Thyroid gland (tissue), 4 donors: Measurements from ENCODE around the gene COL8A2. TPM values are rescaled to one million over a fixed set of nuclear protein-coding genes. Genes with fewer than 3 reads are reported as not detected.

Experiments
- DNase-seq, 2 donors: peaks; one replicate each; pipeline ENCODE4 v3.0.0-alpha.2; 2019
- H3K27ac ChIP-seq, 3 donors: fragments of 200-600 bp; sonication (generic); 1 replicate in 2 of 3; 2 replicates in 1 of 3; pipeline ENCODE4 v1.5.1; 2016 to 2019; ENCODE audit warnings: mild to moderate bottlenecking in 1 of 3, moderate library complexity in 1 of 3
- H3K27me3 ChIP-seq: fragments of 200-600 bp; sonication (generic); one replicate; pipeline ENCODE4 v1.5.1; 2019
- H3K36me3 ChIP-seq, 2 donors: fragments of 200-600 bp; sonication (generic); one replicate each; pipeline ENCODE4 v1.5.1; 2016 to 2019
- H3K4me1 ChIP-seq, 2 donors: fragments of 200-600 bp; sonication (generic); one replicate each; pipeline ENCODE4 v1.5.1; 2017 to 2019
- H3K4me3 ChIP-seq, 3 donors: fragments of 200-600 bp; sonication (generic); replicated peaks in 1 of 3; 1 replicate in 2 of 3; 2 replicates in 1 of 3; pipeline ENCODE4 v1.5.1; 2016; ENCODE audit warnings: mild to moderate bottlenecking in 1 of 3
- H3K9me3 ChIP-seq: fragments of 200-600 bp; sonication (generic); one replicate; pipeline ENCODE4 v1.5.1; 2017
- CTCF ChIP-seq, 6 experiments: fragments of 200-600 bp in 3 of 6; fragments of 450-650 bp in 3 of 6; sonication (generic) in 3 of 6; IDR thresholded peaks; one replicate each; pipeline ENCODE4 v1.5.1; 2016 to 2019; ENCODE audit warnings: antibody characterized with exemption in 6 of 6, mild to moderate bottlenecking in 2 of 6, inconsistent platforms in 1 of 6, moderate library complexity in 1 of 6
- POLR2A ChIP-seq, 2 donors: fragments of 450-650 bp; IDR thresholded peaks; one replicate each; pipeline ENCODE4 v1.6.1; 2017; ENCODE audit warnings: antibody characterized with exemption in 2 of 2, mild to moderate bottlenecking in 2 of 2, moderate library complexity in 1 of 2
- WGBS, 2 donors: methylation state at CpG; one replicate each; pipeline ENCODE4 v1.1.5; 2017; 5-methylcytosine and 5-hydroxymethylcytosine counted together
- intact Hi-C: fragments of 100-400 bp; cut with DNase I; formaldehyde crosslinking; loops from one replicate; pipeline ENCODE4 v1.15.1; 2023
- total RNA-seq, 4 donors: library from RNA; depleted of rRNA; stranded (reverse); fragments of >200 nt; gene quantifications; one replicate each; pipeline ENCODE4 v1.2.3, GENCODE V29; 2016

COL8A2 gene
- total RNA-seq, 4 donors from 2014 or later: 5.7 to 13.7 (median 10.1) TPM

- 58 to 60% methylated on average over 6 to 7 of the region's 7 CpGs for WGBS, 2 donors
- Histone ChIP-seq H3K4me1 (peaks cover 5 to 19% of the 10 kb centered on the region in 2 donors), H3K27ac (no peak overlapping the region), H3K4me3 (no peak overlapping the region), H3K9me3 (no peaks in the 10 kb centered on the region), H3K36me3 (no peaks in the 10 kb centered on the region), H3K27me3 (no peaks in the 10 kb centered on the region)
- TF ChIP-seq CTCF (IDR thresholded peaks at IDR 0.05): no peak
- no peak for TF ChIP-seq POLR2A (IDR thresholded peaks at IDR 0.05)
- intact Hi-C loops: no loop called here
- no peak for DNase-seq
Observed at GRCh38 chr1:36126797-36127500, 1.9 kb upstream of the COL8A2 start.

- WGBS, 2 donors: 83 to 85% methylated on average over 21 of the region's 21 CpGs
- TF ChIP-seq CTCF (IDR thresholded peaks at IDR 0.05) (no peak), POLR2A (IDR thresholded peaks at IDR 0.05) (no peak)
- no peaks in the 10 kb centered on the region for H3K36me3 ChIP-seq
- no peak overlapping the region for H3K4me3 ChIP-seq
- no peaks in the 10 kb centered on the region for H3K9me3 ChIP-seq
- no peaks in the 10 kb centered on the region for H3K27me3 ChIP-seq
- no peak overlapping the region for H3K27ac ChIP-seq
- DNase-seq: no peak
- peaks cover 5 to 19% of the 10 kb centered on the region in 2 donors for H3K4me1 ChIP-seq
- intact Hi-C loops: no loop called here
Observed at GRCh38 chr1:36126005-36126716, 1.1 kb upstream of the COL8A2 start.

- Histone ChIP-seq H3K4me1 (peaks cover 5 to 19% of the 10 kb centered on the region in 2 donors), H3K27me3 (no peaks in the 10 kb centered on the region), H3K9me3 (no peaks in the 10 kb centered on the region), H3K36me3 (no peaks in the 10 kb centered on the region), H3K4me3 (peak overlapping the region in 1 of 3 donors; percentile 35), H3K27ac (no peak overlapping the region)
- DNase-seq: no peak
- intact Hi-C loops: no loop called here
- TF ChIP-seq CTCF (IDR thresholded peaks at IDR 0.05) (no peak), POLR2A (IDR thresholded peaks at IDR 0.05) (no peak)
- 66 to 69% methylated on average over 12 to 13 of the region's 42 CpGs for WGBS, 2 donors
Observed at GRCh38 chr1:36124404-36125128, 456 bp downstream of the COL8A2 start.

GRCh38 chr1:36123356-36123755 lies 1.7 kb downstream of the COL8A2 start:
- H3K36me3 ChIP-seq: no peaks in the 10 kb centered on the region
- no peaks in the 10 kb centered on the region for H3K9me3 ChIP-seq
- no peak overlapping the region for H3K4me3 ChIP-seq
- no peak for DNase-seq
- TF ChIP-seq CTCF (IDR thresholded peaks at IDR 0.05) (no peak), POLR2A (IDR thresholded peaks at IDR 0.05) (no peak)
- H3K27ac ChIP-seq: no peak overlapping the region
- H3K27me3 ChIP-seq: no peaks in the 10 kb centered on the region
- intact Hi-C loops: no loop called here
- H3K4me1 ChIP-seq: peaks cover 5 to 19% of the 10 kb centered on the region in 2 donors
- 66 to 74% methylated on average over 6 to 8 of the region's 8 CpGs for WGBS, 2 donors
